Body of pancreas (tissue), 4 donors: ENCODE data around the gene TPCN2.

ENCODE experiments used
- POLR2A ChIP-seq, 3 donors: fragments of 450-650 bp; IDR thresholded peaks; one replicate each; pipeline ENCODE4 v1.6.1; 2016; ENCODE audit warnings: antibody characterized with exemption in 3 of 3, mild to moderate bottlenecking in 2 of 3
- TF ChIP-seq, protein P1 (sequence below), 7 experiments: fragments of 450-650 bp in 4 of 7; fragments of 200-600 bp in 3 of 7; sonication (generic) in 3 of 7; IDR thresholded peaks; one replicate each; pipeline ENCODE4 v1.5.1; 2016 to 2019; ENCODE audit warnings: antibody characterized with exemption in 7 of 7

DNA sequence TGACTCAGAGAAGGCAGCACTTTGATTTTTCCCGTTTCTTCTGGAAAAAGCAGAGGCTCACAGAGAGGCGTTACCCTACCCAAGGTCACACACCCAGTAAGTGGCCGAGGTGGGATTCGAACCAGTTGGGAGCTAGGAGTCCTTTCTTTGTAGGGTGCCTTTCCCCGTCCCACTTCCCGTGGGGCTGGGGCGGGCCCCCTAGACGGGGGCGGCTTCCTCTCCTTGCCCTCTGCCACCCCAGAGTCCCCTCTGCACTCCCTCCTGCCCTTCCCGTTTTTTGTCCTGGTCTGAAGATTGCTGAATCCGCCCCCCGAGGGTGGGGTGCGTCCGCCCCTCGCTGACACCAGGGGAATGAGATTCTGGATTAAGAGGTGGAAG is 747 bp downstream of the TPCN2 start:
- TF ChIP-seq, protein P1, sequence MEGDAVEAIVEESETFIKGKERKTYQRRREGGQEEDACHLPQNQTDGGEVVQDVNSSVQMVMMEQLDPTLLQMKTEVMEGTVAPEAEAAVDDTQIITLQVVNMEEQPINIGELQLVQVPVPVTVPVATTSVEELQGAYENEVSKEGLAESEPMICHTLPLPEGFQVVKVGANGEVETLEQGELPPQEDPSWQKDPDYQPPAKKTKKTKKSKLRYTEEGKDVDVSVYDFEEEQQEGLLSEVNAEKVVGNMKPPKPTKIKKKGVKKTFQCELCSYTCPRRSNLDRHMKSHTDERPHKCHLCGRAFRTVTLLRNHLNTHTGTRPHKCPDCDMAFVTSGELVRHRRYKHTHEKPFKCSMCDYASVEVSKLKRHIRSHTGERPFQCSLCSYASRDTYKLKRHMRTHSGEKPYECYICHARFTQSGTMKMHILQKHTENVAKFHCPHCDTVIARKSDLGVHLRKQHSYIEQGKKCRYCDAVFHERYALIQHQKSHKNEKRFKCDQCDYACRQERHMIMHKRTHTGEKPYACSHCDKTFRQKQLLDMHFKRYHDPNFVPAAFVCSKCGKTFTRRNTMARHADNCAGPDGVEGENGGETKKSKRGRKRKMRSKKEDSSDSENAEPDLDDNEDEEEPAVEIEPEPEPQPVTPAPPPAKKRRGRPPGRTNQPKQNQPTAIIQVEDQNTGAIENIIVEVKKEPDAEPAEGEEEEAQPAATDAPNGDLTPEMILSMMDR (IDR thresholded peaks at IDR 0.05), result no peak
- no peak for TF ChIP-seq POLR2A (IDR thresholded peaks at IDR 0.05)
